Measurements from ENCODE around the gene SRP72.

- TF ChIP-seq EZH2 (IDR thresholded peaks at IDR 0.05; ENCODE audit: borderline replicate concordance, insufficient read depth, low read length, poor library complexity, severe bottlenecking) (no peak), CTCF (IDR thresholded peaks at IDR 0.05; ENCODE audit: poor library complexity, severe bottlenecking) (no peak), POLR2AphosphoS5 (IDR thresholded peaks at IDR 0.05) (no peak), EP300 (conservative IDR thresholded peaks at IDR 0.05; ENCODE audit: poor library complexity, severe bottlenecking) (no peak), RAD21 (conservative IDR thresholded peaks at IDR 0.05) (no peak), TAF1 (IDR thresholded peaks at IDR 0.05; ENCODE audit: low read depth) (no peak), MXI1 (conservative IDR thresholded peaks at IDR 0.05; ENCODE audit: poor library complexity, severe bottlenecking) (no peak)
Observed at GRCh38 chr4:56462157-56462556, 5.3 kb upstream of the SRP72 start.

Measured in neural cell (in vitro differentiated cells).